ENCODE results near the gene SCN5A.
A peak's percentile ranks its signal among the peaks of the same experiment; 100 is the strongest.

The SCN5A gene

DNA sequence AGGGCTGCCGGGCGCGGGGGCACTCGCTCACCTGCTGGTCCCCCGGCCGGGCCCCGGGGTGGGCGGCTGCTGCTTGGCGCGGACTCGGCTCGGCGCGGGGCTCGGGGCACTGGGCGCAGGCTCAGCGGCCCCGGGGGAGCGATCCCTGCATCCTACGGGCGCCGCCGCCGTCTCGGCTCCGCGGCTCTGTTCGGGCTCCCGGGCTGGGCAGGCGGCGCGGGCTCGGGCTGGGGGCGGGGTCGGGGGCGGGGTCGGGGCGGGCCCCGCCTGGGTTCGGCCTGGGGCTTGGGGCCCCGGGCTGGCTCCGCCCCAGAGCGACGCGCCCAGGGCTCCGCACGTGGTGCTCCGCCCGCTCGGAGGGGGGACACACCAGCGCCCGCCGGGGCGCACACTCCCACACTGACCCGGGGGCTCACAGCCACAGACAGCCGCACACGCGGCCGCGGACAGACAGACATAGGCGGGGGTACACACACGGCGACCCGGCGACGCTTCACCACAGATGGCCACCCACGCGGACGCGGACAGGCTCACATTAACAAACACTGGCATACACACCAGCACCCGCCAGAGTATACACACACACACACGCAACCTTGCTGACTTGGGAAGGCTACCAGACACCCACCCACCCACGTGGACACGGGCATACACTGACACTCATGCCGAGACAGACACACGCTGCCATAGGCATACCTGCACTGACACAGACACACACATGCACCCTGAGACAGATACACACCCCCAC, at the start of gene SCN5A:
Gene SCN5A, minus strand, starts transcription at position 188 of the 748 bp plus-strand sequence. CDS start 16,380 bp downstream, outside the sequence.
- DNase-seq (ENCODE audit: low read depth in 3 of 3) = peak; percentile 9 to 44 (median 28)

- no peak for DNase-seq (ENCODE audit: low read depth in 3 of 3)
These were observed 49.3 kb upstream of the SCN5A start for GRCh38 chr3:38698760-38699159.

DNA sequence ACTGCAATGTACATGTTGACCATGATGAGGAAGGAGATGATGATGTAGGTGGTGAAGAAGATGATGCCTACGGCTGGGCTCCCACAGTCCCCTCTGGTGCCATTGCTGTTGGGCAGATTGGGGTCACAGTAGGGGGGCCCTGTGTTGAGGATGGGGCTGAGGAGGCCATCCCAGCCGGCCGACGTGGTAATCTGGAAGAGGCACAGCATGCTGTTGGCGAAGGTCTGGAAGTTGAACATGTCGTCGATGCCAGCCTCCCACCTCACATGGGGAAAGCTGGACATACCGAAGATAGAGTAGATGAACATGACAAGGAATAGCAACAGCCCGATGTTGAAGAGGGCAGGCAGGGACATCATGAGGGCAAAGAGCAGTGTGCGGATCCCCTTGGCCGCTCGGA, 48.6 kb upstream of the SCN5A start:
- no peak for DNase-seq (ENCODE audit: low read depth in 3 of 3)

DNA sequence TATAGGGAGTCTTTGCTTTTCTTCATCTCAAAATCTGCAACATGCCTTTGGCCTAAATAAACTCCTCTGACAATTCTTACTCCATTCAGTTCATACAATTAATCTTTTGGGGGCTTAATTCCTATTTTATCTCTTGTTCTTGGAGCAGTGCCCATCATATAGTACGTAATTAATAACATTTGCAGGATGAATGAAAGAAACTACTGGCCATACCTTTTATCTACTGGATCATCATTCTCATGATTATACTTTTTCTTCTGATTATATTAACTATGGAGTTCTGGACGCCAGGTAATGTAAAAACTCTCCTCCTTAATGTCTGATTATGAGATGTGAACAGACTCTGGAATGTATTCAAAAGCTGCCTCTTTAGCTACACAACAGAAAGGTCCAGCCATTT, 46.5 kb upstream of the SCN5A start:
- no peak for DNase-seq (ENCODE audit: low read depth in 3 of 3)

GRCh38 chr3:38690185-38690584, 40.7 kb upstream of the SCN5A start:
- DNase-seq (ENCODE audit: low read depth in 3 of 3) = no peak

- DNase-seq (ENCODE audit: low read depth in 3 of 3) = no peak
These were observed 40.3 kb upstream of the SCN5A start for GRCh38 chr3:38689774-38690173.

GRCh38 chr3:38689346-38689745, 39.9 kb upstream of the SCN5A start:
- no peak for DNase-seq (ENCODE audit: low read depth in 3 of 3)

- DNase-seq (ENCODE audit: low read depth in 3 of 3) = no peak
These were observed 37.8 kb upstream of the SCN5A start for GRCh38 chr3:38687321-38687720.

- no peak for DNase-seq (ENCODE audit: low read depth in 3 of 3)
These were observed 35.1 kb upstream of the SCN5A start for GRCh38 chr3:38684546-38684945.

- no peak for DNase-seq (ENCODE audit: low read depth in 3 of 3)
These were observed 20.2 kb upstream of the SCN5A start for GRCh38 chr3:38669668-38670067.

- no peak for DNase-seq (ENCODE audit: low read depth in 3 of 3)
These were observed 13.1 kb upstream of the SCN5A start for GRCh38 chr3:38662544-38662943.

GRCh38 chr3:38658841-38659240, 9.4 kb upstream of the SCN5A start:
- DNase-seq (ENCODE audit: low read depth in 3 of 3) = no peak

GRCh38 chr3:38657369-38657768, 7.9 kb upstream of the SCN5A start:
- no peak for DNase-seq (ENCODE audit: low read depth in 3 of 3)

GRCh38 chr3:38655708-38656300, 6.3 kb upstream of the SCN5A start:
- no peak for DNase-seq (ENCODE audit: low read depth in 3 of 3)

- DNase-seq (ENCODE audit: low read depth in 3 of 3) = no peak
These were observed 4.4 kb upstream of the SCN5A start for GRCh38 chr3:38653685-38654537.

GRCh38 chr3:38652934-38653333, 3.4 kb upstream of the SCN5A start:
- no peak for DNase-seq (ENCODE audit: low read depth in 3 of 3)

GRCh38 chr3:38651153-38651789, 1.8 kb upstream of the SCN5A start:
- DNase-seq (ENCODE audit: low read depth in 3 of 3) = peak; percentile 54 to 69 (median 58)

- DNase-seq (ENCODE audit: low read depth in 3 of 3) = no peak
These were observed 913 bp upstream of the SCN5A start for GRCh38 chr3:38650248-38650951.

DNA sequence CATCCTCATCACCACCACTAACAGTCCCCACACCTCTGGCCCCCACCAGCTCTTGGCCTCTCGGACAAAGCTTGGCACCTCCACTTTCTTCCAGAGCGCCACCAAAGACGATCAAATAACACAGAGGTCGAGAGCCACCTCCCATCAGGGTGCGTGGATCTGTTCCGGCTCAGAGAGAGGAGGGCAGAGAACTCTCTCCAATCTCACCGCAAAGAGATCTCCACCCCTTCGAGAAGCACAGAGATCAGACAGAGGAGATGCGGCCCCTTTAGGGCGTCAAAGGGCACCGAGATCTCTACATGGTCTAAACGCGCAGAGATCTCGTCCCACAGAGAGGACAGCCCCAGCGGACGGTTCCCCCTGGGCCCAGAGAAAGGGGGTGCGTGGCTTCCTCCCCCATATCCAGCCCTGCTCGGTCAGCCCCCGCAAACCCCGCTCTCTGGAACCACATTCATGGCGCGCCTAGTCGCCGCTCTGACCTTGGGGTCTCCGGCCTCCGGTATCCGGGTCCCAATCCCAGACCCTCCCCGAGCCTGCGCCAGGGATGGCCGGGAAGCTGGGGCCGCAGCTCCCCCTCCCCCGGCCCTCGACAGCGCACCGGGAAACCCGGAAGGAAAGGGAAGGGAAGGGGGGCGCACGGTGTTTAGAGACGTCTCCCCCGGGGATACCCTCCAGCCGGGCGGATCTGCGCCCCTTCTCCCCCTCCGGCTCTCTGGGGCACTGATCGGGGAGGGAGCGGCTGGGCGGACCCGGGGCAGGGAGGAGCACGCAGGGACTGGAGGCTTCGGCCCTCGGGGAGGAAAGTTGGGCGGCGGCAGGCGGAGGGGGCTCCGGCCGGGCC, 608 bp downstream of the SCN5A start:
- DNase-seq (ENCODE audit: low read depth in 3 of 3) = no peak

- DNase-seq (ENCODE audit: low read depth in 3 of 3) = no peak
These were observed 1.3 kb downstream of the SCN5A start for GRCh38 chr3:38648024-38648658.
